Activated T-helper 9 cell treated with anti-CD3 and anti-CD28 coated beads, Interleukin-2, amount 50 U/mL, for 16 hours (primary cell): ENCODE results near the gene ZNF324B.
"Not testable (repeated sequence)": the region's sequence is repeated elsewhere in the genome, so short reads cannot be mapped to it uniquely, and the experiment has no call there.

Experiments used
- DNase-seq: peaks from one replicate; pipeline ENCODE4 v3.0.0-alpha.2; 2020; ENCODE audit warnings: low read depth

Gene ZNF324B

GRCh38 chr19:58480481-58480830 lies 29.0 kb downstream of the ZNF324B start:
- no peak for DNase-seq

- no peak for DNase-seq
These were observed 29.4 kb downstream of the ZNF324B start for GRCh38 chr19:58480831-58481230.

GRCh38 chr19:58482372-58482771 lies 30.9 kb downstream of the ZNF324B start:
- no peak for DNase-seq

GRCh38 chr19:58483776-58484175 lies 32.4 kb downstream of the ZNF324B start:
- DNase-seq = no peak

- not testable (repeated sequence) for DNase-seq
These were observed 32.9 kb downstream of the ZNF324B start for GRCh38 chr19:58484349-58484748.

GRCh38 chr19:58491393-58491792 lies 40.0 kb downstream of the ZNF324B start:
- no peak for DNase-seq

- no peak for DNase-seq
These were observed 40.8 kb downstream of the ZNF324B start for GRCh38 chr19:58492265-58492664.

- no peak for DNase-seq
These were observed 46.3 kb downstream of the ZNF324B start for GRCh38 chr19:58497634-58498170.

- DNase-seq = no peak
These were observed 47.0 kb downstream of the ZNF324B start for GRCh38 chr19:58498316-58499020.

GRCh38 chr19:58499021-58499927 lies 47.9 kb downstream of the ZNF324B start:
- DNase-seq = peak; percentile 95

- no peak for DNase-seq
These were observed 48.8 kb downstream of the ZNF324B start for GRCh38 chr19:58500242-58500641.
